Stimulated activated CD8-positive, alpha-beta memory T cell treated with anti-CD3 and anti-CD28 coated beads, Interleukin-7, amount 100 ng/mL, for 48 hours (primary cell): Measurements from ENCODE around the gene SUFU.
A peak's percentile ranks its signal among the peaks of the same experiment; 100 is the strongest.
"Not testable (repeated sequence)": the region's sequence is repeated elsewhere in the genome, so short reads cannot be mapped to it uniquely, and the experiment has no call there.

ENCODE experiments used
- DNase-seq, 2 donors: peaks; one replicate each; pipeline ENCODE4 v3.0.0-alpha.2; 2020; ENCODE audit warnings: low read depth in 1 of 2; ENCODE audit errors: extremely low read depth in 1 of 2

SUFU gene

GRCh38 chr10:102503264-102504178 is at the start of gene SUFU:
TSS of gene SUFU (plus strand) at chr10:102503972. CDS start at chr10:102504153, 181 bp downstream.
- peak; percentile 97 to 98 for DNase-seq

DNA sequence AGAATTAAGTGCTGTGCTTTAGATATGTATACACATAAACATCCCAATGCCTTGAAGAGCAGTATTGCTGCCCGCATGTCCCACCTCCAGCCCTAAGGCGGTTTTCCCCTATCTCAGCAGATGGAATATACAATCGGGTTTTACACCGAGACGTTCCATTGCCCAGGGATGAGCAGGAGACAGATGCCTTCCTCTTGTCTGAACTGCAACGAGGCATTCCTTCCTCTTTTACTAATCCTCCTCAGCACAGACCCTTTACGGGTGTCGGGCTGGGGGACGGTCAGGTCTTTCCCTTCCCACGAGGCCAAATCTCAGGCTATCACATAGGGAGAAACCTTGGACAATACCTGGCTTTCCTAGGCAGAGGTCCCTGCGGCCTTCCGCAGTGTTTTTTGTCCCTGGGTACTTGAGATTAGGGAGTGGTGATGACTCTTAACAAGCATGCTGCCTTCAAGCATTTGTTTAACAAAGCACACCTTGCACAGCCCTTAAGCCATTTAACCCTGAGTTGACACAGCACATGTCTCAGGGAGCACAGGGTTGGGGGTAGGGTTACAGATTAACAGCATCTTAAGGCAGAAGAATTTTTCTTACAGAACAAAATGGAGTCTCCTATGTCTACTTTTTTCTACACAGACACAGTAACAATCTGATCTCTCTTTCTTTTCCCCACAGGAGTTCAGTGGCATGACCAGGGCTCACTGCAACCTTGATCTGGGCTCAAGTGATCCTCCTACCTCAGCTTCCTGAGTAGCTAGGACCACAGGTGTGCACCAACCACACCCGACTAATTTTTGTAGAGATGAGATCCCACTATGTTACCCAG is 48.9 kb upstream of the SUFU start:
- DNase-seq, result not testable (repeated sequence)

GRCh38 chr10:102455893-102456471 is 47.8 kb upstream of the SUFU start:
- no peak for DNase-seq

DNA sequence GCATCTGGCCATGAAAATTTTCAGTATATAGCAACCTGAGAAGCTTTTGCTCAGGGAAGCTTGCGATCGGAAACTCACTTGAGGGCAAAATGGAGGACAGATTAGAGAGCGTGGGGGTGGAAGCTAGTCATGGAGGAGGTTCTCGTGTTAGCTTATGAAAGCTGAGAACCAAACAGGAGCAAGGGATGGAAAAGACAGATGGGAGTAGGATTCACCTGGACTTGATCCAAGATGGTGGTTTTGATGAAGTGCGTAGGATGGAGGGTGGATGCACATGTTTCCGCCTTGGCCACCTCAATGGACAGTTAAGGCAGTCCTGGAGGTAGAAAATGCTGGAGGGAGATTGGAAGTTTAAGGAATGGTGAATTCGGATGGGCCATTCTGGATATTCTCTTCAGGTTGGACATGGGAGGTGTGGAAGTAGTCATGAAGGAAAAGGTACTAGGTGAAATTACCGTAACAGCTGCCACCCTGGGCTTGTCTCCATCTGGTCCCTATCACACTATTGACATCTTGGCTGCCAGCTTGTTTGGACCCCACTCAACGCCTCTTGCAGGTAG is 46.1 kb upstream of the SUFU start:
- no peak for DNase-seq

DNA sequence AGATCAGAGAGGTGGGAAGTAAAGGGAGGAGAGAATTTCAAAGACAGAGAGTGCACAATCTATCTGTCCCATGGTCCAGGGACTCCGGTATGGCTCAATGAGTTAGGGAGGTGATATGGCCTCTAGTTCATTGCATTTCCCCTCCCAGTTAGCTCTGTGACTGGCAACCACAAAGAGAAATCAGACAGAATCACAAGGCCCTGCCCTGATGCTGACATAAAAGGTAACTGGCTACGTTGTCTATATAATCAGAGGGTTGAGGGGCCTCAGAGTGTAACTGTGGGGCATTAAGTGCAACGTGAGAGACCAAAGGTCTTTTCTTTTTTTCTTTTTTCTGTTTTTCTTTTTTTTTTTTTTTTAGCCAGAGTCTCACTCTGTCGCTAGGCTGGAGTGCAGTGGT is 45.1 kb upstream of the SUFU start:
- DNase-seq, result no peak

GRCh38 chr10:102460836-102461186 is 43.0 kb upstream of the SUFU start:
- DNase-seq, result no peak

GRCh38 chr10:102461187-102462054 is 42.4 kb upstream of the SUFU start:
- DNase-seq, result peak; percentile 85 to 86

DNA sequence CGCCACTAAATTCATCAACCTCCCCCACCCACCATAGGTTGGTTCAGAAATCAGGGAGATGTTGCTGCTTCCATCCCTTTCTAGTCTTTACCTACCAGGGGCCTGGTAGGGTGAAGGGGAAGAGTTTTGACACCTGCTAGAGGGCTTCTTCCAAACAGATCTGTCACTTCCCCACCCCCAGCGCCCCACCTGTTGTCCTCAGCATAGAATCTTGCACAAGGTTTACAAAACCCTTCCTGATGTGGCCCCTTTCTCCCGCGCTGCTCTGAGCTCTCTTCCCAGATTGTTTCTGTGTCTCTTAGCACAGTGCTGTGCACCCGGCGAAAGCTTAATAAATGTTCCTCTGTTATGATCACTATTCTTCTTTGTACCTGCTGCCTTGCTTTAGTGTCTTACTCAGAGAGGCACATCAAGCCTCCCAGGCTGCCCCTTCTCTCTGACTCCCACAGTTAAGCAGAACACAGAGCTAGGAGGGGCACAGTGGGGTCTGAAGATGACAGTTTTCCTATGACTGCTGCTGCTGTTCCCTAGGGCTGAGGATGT is 41.2 kb upstream of the SUFU start:
- no peak for DNase-seq

DNA sequence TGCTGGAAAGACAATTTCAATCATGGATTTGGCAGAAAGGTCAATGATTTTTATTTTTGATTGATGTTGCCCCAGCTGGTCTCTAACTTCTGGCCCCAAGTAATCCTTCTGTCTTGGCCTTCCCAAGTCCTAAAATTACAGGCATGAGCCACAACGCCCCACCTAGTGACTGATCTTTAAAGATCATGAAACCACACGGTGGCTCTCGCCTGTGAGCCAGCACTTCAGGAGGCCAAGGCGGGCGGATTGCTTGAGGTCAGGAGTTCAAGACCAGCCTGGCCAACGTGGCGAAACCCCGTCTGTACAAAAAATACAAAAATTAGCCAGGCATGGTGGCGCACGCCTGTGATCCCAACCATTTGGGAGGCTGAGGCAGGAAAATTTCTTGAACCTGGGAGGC is 39.8 kb upstream of the SUFU start:
- DNase-seq, result no peak

- no peak for DNase-seq
These were observed 38.3 kb upstream of the SUFU start for GRCh38 chr10:102465466-102465865.

- DNase-seq, result no peak
These were observed 36.5 kb upstream of the SUFU start for GRCh38 chr10:102467318-102467717.

- no peak for DNase-seq
These were observed 35.8 kb upstream of the SUFU start for GRCh38 chr10:102467971-102468438.

DNA sequence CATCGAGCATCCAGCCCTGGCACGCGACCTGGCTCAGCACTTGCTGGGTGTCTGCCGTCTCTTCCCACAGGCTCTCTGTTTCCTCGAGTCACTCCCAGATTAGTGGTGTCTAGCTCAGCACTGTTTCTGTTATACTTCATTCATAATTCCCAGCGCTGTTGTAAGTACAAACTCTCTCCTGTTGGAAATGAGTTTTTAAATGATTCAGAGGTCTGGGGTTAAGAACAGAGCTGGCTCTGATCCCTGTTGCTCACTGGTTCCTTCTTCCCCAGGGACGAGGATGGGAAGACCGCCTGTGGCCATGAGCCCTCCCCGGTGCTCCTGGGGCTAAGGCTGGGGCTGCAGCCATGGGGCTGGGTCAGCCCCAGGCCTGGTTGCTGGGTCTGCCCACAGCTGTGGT is 35.1 kb upstream of the SUFU start:
- no peak for DNase-seq

- no peak for DNase-seq
These were observed 32.9 kb upstream of the SUFU start for GRCh38 chr10:102470579-102471546.

DNA sequence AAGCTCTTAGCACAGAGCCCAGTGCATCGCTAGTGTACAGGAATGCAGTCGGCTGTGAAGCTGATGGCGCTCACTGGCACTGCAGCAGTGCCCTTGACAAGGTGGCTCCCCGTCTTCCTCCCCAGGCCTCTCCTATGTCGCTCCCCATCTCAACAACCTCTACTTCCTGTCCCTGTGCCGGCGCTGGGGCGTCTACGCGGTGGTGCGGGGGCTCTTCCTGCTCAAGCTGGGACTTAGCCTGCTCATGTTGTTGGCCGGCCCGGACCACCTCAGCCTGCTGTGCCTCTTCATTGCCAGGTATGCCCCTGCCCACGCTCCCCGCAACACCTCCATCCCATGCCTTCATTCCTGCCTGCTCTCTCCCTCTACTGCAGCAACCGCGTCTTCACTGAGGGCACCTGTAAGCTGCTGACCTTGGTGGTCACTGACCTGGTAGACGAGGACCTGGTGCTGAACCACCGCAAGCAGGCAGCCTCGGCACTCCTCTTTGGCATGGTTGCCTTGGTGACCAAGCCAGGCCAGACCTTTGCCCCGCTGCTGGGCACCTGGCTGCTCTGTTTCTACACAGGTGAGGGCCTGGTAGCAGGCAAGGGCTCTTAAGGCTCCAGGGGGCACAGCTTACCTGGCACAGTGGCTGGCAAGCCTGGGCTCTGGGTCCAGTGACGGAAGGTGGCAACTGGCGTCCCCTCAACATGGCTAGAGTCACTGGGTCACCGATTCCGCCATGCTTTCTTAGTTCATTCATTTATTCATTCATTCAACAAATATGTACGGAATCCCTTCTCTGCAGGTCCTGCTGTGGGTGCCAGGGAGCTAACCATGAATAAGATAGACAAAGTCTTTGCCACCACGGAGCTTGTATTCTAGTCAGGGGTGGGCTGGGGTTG is 30.1 kb upstream of the SUFU start:
- no peak for DNase-seq

DNA sequence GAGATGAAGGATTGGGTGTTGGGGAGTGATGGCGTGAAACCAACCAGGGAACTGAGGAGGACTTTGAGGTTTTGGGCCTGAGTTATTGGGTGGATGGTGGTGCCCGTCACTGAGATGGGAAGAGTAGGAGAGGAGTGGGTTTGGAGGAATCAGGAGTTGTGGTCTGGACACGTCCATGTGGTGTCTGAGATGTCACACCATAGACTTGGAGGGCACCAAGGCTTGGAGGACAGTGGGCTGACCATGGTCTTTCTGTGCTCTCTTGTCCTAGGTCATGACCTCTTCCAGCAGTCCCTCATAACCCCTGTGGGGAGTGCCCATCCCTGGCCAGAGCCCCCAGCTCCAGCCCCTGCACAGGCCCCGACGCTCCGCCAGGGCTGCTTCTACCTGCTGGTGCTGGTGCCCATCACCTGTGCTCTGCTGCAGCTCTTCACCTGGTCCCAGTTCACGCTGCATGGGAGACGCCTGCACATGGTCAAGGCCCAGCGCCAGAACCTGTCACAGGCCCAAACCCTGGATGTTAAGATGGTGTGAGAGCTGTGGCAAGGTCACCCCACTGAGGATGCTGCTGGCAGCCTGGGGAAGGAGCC is 28.2 kb upstream of the SUFU start:
- DNase-seq, result no peak

GRCh38 chr10:102476466-102477141 is 27.2 kb upstream of the SUFU start:
- DNase-seq, result no peak
